Epithelial cell of esophagus (primary cell): ENCODE measurements around the gene MPP3.
A peak's percentile ranks its signal among the peaks of the same experiment; 100 is the strongest.

ENCODE experiments used
- DNase-seq: peaks from one replicate; pipeline ENCODE4 v3.0.0; 2010; ENCODE audit warnings: low read depth
- H3K4me3 ChIP-seq: 2 replicates; pipeline ENCODE4 v1.5.1; 2011; ENCODE audit warnings: mild to moderate bottlenecking, low read length, control low read depth
- CTCF ChIP-seq: IDR thresholded peaks from 2 replicates; pipeline ENCODE4 v1.5.1; 2011; ENCODE audit warnings: low read depth, mild to moderate bottlenecking, low read length, control low read depth, inconsistent platforms; ENCODE audit not compliant: insufficient read depth; ENCODE audit errors: missing control alignments

MPP3 gene

GRCh38 chr17:43860077-43860725 lies 27.3 kb upstream of the MPP3 start:
- no peak for TF ChIP-seq CTCF
- no peak overlapping the region for H3K4me3 ChIP-seq
- DNase-seq, result no peak

- no peak overlapping the region for H3K4me3 ChIP-seq
- TF ChIP-seq CTCF, result no peak
- DNase-seq, result no peak
Measured at GRCh38 chr17:43857957-43858600, 25.1 kb upstream of the MPP3 start.

- TF ChIP-seq CTCF, result no peak
- no peak overlapping the region for H3K4me3 ChIP-seq
- DNase-seq, result no peak
Measured at GRCh38 chr17:43857141-43857540, 24.2 kb upstream of the MPP3 start.

GRCh38 chr17:43856141-43856540 lies 23.2 kb upstream of the MPP3 start:
- no peak for TF ChIP-seq CTCF
- no peak for DNase-seq

GRCh38 chr17:43855061-43855460 lies 22.1 kb upstream of the MPP3 start:
- no peak for DNase-seq
- no peak overlapping the region for H3K4me3 ChIP-seq
- no peak for TF ChIP-seq CTCF

More at GRCh38 chr17:43856141-43856540, 23.2 kb upstream of the MPP3 start:
- H3K4me3 ChIP-seq, result no peak overlapping the region

- DNase-seq, result peak; percentile 11
- TF ChIP-seq CTCF, result no peak
- H3K4me3 ChIP-seq, result no peak overlapping the region
Measured at GRCh38 chr17:43854498-43854897, 21.6 kb upstream of the MPP3 start.

- H3K4me3 ChIP-seq, result no peak overlapping the region
- no peak for TF ChIP-seq CTCF
- DNase-seq, result no peak
Measured at GRCh38 chr17:43853546-43853945, 20.6 kb upstream of the MPP3 start.
